ENCODE results near the gene ZDHHC4.

Gene ZDHHC4

DNA sequence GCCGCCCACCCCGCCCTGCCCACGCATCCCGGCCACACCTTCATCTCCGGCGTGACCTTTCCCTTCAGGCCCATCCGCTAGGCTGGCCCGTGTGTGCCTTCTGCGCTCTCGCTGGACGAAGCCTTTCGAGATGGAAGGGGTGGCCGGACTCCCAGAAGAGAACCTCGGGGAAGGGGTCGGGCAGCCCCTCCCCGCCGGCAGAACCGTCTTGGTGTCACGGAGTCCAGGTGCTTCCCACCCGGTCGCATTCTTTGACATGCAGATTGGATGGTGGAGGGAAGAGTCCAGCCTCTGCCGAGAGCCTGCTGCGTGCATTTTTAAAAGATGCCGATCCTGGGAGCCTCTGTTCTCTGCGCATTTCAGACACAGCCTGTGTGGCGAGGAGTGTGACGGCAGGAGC lies 30.8 kb downstream of the ZDHHC4 start:
- Histone ChIP-seq H3K9me3 (replicated peaks; ENCODE audit: insufficient read depth, low read length) (no peaks in the 10 kb centered on the region), H3K4me3 (ENCODE audit: low read length) (no peak overlapping the region), H3K9ac (ENCODE audit: low read length) (no peak overlapping the region), H4K20me1 (ENCODE audit: insufficient read depth, low read length) (no peaks in the 10 kb centered on the region), H2AFZ (ENCODE audit: low read length) (no peak overlapping the region), H3K27ac (ENCODE audit: low read length) (no peak overlapping the region), H3F3A (ENCODE audit: insufficient read depth, low read length) (no peaks in the 10 kb centered on the region), H3K4me2 (ENCODE audit: low read depth, low read length) (no peak overlapping the region), H3K9me2 (replicated peaks; ENCODE audit: insufficient read depth, low read length) (no peaks in the 10 kb centered on the region), H3K4me1 (ENCODE audit: low read length) (no peaks in the 10 kb centered on the region), H3K36me3 (replicated peaks; ENCODE audit: insufficient read depth, low read length) (no peaks in the 10 kb centered on the region), H3K79me2 (ENCODE audit: low read length) (no peaks in the 10 kb centered on the region), H3K27me3 (replicated peaks; ENCODE audit: insufficient read depth, low read length) (no peaks in the 10 kb centered on the region)
- no peak for DNase-seq
- TF ChIP-seq EZH2 (optimal IDR thresholded peaks at IDR 0.05; ENCODE audit: low read depth, low read length): no peak
- no peak for TF ChIP-seq EZH2phosphoT487 (IDR thresholded peaks at IDR 0.05; ENCODE audit: low read length)
- TF ChIP-seq, protein P1, sequence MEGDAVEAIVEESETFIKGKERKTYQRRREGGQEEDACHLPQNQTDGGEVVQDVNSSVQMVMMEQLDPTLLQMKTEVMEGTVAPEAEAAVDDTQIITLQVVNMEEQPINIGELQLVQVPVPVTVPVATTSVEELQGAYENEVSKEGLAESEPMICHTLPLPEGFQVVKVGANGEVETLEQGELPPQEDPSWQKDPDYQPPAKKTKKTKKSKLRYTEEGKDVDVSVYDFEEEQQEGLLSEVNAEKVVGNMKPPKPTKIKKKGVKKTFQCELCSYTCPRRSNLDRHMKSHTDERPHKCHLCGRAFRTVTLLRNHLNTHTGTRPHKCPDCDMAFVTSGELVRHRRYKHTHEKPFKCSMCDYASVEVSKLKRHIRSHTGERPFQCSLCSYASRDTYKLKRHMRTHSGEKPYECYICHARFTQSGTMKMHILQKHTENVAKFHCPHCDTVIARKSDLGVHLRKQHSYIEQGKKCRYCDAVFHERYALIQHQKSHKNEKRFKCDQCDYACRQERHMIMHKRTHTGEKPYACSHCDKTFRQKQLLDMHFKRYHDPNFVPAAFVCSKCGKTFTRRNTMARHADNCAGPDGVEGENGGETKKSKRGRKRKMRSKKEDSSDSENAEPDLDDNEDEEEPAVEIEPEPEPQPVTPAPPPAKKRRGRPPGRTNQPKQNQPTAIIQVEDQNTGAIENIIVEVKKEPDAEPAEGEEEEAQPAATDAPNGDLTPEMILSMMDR (IDR thresholded peaks at IDR 0.05; ENCODE audit: low read length): no peak

DNA sequence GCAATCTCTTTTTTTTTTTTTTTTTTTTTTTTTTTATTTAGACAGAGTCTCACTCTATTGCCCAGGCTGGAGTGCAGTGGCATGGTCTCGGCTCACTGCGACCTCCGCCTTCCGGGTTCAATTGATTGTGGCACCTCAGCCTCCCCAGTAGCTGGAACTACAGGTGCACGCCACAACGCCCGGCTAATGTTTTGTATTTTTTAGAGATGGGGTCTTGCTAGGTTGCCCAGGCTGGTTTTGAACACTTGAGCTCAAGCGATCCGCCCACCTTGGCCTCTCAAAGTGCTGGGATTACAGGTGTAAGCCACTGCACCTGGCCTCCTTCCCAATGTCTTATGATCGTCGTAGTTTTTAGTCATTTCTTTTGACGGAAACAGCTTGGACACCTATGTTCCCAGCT lies 31.5 kb downstream of the ZDHHC4 start:
- Histone ChIP-seq H3K9ac (ENCODE audit: low read length) (no peak overlapping the region), H3K9me3 (replicated peaks; ENCODE audit: insufficient read depth, low read length) (no peaks in the 10 kb centered on the region), H3K4me3 (ENCODE audit: low read length) (no peak overlapping the region), H3K9me2 (replicated peaks; ENCODE audit: insufficient read depth, low read length) (no peaks in the 10 kb centered on the region), H3K4me1 (ENCODE audit: low read length) (no peaks in the 10 kb centered on the region), H2AFZ (ENCODE audit: low read length) (no peak overlapping the region), H3K4me2 (ENCODE audit: low read depth, low read length) (no peak overlapping the region), H4K20me1 (ENCODE audit: insufficient read depth, low read length) (no peaks in the 10 kb centered on the region), H3K36me3 (replicated peaks; ENCODE audit: insufficient read depth, low read length) (no peaks in the 10 kb centered on the region), H3K27ac (ENCODE audit: low read length) (no peak overlapping the region), H3F3A (ENCODE audit: insufficient read depth, low read length) (no peaks in the 10 kb centered on the region), H3K79me2 (ENCODE audit: low read length) (no peaks in the 10 kb centered on the region), H3K27me3 (replicated peaks; ENCODE audit: insufficient read depth, low read length) (no peaks in the 10 kb centered on the region)
- DNase-seq: no peak
- no peak for TF ChIP-seq EZH2phosphoT487 (IDR thresholded peaks at IDR 0.05; ENCODE audit: low read length)
- TF ChIP-seq, protein P1 (IDR thresholded peaks at IDR 0.05; ENCODE audit: low read length): no peak

DNA sequence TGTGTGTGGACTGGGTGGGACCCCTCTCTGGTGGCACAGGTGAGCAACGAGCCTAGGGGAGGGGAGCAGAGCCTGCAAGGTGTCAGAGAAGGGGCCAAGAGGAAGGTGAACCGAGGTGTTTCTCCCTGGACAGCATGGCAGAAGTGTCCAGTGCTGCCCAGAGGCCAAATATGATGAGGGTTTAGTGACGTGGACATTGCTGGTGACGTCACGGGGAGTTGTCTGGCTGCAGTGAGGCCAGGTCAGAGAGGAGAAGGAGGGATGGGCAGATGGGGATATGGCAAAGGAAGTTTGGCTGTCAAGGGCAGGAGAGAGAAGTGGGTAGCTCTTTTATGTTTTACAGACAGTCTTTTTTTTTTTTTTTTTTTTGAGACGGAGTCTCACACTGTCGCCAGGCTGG lies 35.6 kb downstream of the ZDHHC4 start:
- no peaks in the 10 kb centered on the region for H3K9me3 ChIP-seq (replicated peaks; ENCODE audit: insufficient read depth, low read length)
- no peak for DNase-seq
- H3K27me3 ChIP-seq (replicated peaks; ENCODE audit: insufficient read depth, low read length): no peaks in the 10 kb centered on the region
- H3K4me3 ChIP-seq (ENCODE audit: low read length): no peak overlapping the region
- no peaks in the 10 kb centered on the region for H3K9me2 ChIP-seq (replicated peaks; ENCODE audit: insufficient read depth, low read length)
- no peak overlapping the region for H3K9ac ChIP-seq (ENCODE audit: low read length)
- no peaks in the 10 kb centered on the region for H3K79me2 ChIP-seq (ENCODE audit: low read length)
- no peaks in the 10 kb centered on the region for H3K4me1 ChIP-seq (ENCODE audit: low read length)
- H4K20me1 ChIP-seq (ENCODE audit: insufficient read depth, low read length): no peaks in the 10 kb centered on the region
- no peak for TF ChIP-seq EZH2phosphoT487 (IDR thresholded peaks at IDR 0.05; ENCODE audit: low read length)
- TF ChIP-seq, protein P1 (IDR thresholded peaks at IDR 0.05; ENCODE audit: low read length): no peak
- TF ChIP-seq EZH2 (optimal IDR thresholded peaks at IDR 0.05; ENCODE audit: low read depth, low read length): no peak
- no peak overlapping the region for H3K27ac ChIP-seq (ENCODE audit: low read length)
- no peak overlapping the region for H2AFZ ChIP-seq (ENCODE audit: low read length)
- H3K4me2 ChIP-seq (ENCODE audit: low read depth, low read length): no peak overlapping the region
- H3K36me3 ChIP-seq (replicated peaks; ENCODE audit: insufficient read depth, low read length): no peaks in the 10 kb centered on the region
- H3F3A ChIP-seq (ENCODE audit: insufficient read depth, low read length): no peaks in the 10 kb centered on the region
